GM21717 (cell line): ENCODE data around the gene RERE.
"Not testable (repeated sequence)": the region's sequence is repeated elsewhere in the genome, so short reads cannot be mapped to it uniquely, and the experiment has no call there.

Source experiments
- ATAC-seq: cut with Tn5 transposase; IDR thresholded peaks from one replicate; pipeline ENCODE4 v1.9.1; 2021; ENCODE audit warnings: mild to moderate bottlenecking, moderate library complexity; ENCODE audit not compliant: unreplicated experiment

The RERE gene

GRCh38 chr1:8844501-8845006, 27.1 kb upstream of the RERE start:
- ATAC-seq: no peak

- ATAC-seq: no peak
These were observed 24.0 kb upstream of the RERE start for GRCh38 chr1:8841395-8841794.

- no peak for ATAC-seq
These were observed 22.6 kb upstream of the RERE start for GRCh38 chr1:8839990-8840389.

- no peak for ATAC-seq
These were observed 18.7 kb upstream of the RERE start for GRCh38 chr1:8835941-8836643.

- ATAC-seq: no peak
These were observed 13.9 kb upstream of the RERE start for GRCh38 chr1:8831340-8831739.

GRCh38 chr1:8830732-8831131, 13.3 kb upstream of the RERE start:
- not testable (repeated sequence) for ATAC-seq

- ATAC-seq: no peak
These were observed 8.6 kb upstream of the RERE start for GRCh38 chr1:8825985-8826481.

GRCh38 chr1:8823295-8823664, 5.8 kb upstream of the RERE start:
- ATAC-seq: no peak

- ATAC-seq: no peak
These were observed 5.2 kb upstream of the RERE start for GRCh38 chr1:8822373-8823294.

GRCh38 chr1:8821084-8821483, 3.6 kb upstream of the RERE start:
- ATAC-seq: no peak

GRCh38 chr1:8818789-8819188, 1.3 kb upstream of the RERE start:
- ATAC-seq: not testable (repeated sequence)

- no peak for ATAC-seq
These were observed 910 bp upstream of the RERE start for GRCh38 chr1:8818325-8818775.

GRCh38 chr1:8816831-8817411, 519 bp downstream of the RERE start:
- ATAC-seq: peak; percentile 28

- ATAC-seq: no peak
These were observed 1.2 kb downstream of the RERE start for GRCh38 chr1:8816264-8816663.

GRCh38 chr1:8815582-8816151, 1.8 kb downstream of the RERE start:
- ATAC-seq: no peak

GRCh38 chr1:8814865-8815264, 2.6 kb downstream of the RERE start:
- ATAC-seq: no peak

GRCh38 chr1:8813991-8814390, 3.4 kb downstream of the RERE start:
- no peak for ATAC-seq

GRCh38 chr1:8813016-8813763, 4.2 kb downstream of the RERE start:
- no peak for ATAC-seq

GRCh38 chr1:8812081-8812480, 5.4 kb downstream of the RERE start:
- ATAC-seq: no peak

- no peak for ATAC-seq
These were observed 6.5 kb downstream of the RERE start for GRCh38 chr1:8810987-8811386.
